ENCODE results near the gene ZNF175. TPM values are rescaled to one million over a fixed set of nuclear protein-coding genes. Genes with fewer than 3 reads are reported as not detected.

Gene ZNF175
- polyA plus RNA-seq, 3 donors: 0.39 to 2.4 (median 0.82) TPM

GRCh38 chr19:51549533-51550324 lies 21.4 kb upstream of the ZNF175 start:
- intact Hi-C loops (cut with micrococcal nuclease): loop anchor here (5.0 to 10.0 kb wide), 2 partner anchors 55 to 58 kb away; no protein-coding TSS in a partner anchor
- H3K27me3 Mint-ChIP-seq (ENCODE audit: low read depth in 3 of 3): peaks cover 47 to 71% (median 61%) of the 10 kb centered on the region in 3 donors
- Histone ChIP-seq H3K4me2 (replicated peaks; ENCODE audit: extremely low read depth, low read length, poor library complexity, severe bottlenecking) (no peak overlapping the region), H3K27me3 (ENCODE audit: control insufficient read depth in 2 of 2, insufficient read depth in 2 of 2, low read length in 2 of 2) (peaks cover 12 to 47% of the 10 kb centered on the region in 2 donors), H3K79me2 (ENCODE audit: insufficient read depth, low read length) (no peaks in the 10 kb centered on the region), H3K4me3 (replicated peaks in 1 of 3; ENCODE audit: low read depth in 2 of 3, low read length in 3 of 3) (no peak overlapping the region), H2AFZ (ENCODE audit: insufficient read depth, low read depth, low read length, poor library complexity, severe bottlenecking) (no peak overlapping the region), H4K20me1 (ENCODE audit: insufficient read depth, low read length) (no peaks in the 10 kb centered on the region), H3K36me3 (replicated peaks in 1 of 2; ENCODE audit: control insufficient read depth in 1 of 2, insufficient read depth in 2 of 2, low read length in 2 of 2) (no peaks in the 10 kb centered on the region), H3K9ac (ENCODE audit: insufficient read depth, low read length, poor library complexity, severe bottlenecking) (no peak overlapping the region), H3K27ac (ENCODE audit: low read depth in 1 of 2, low read length in 2 of 2) (no peak overlapping the region), H3K4me1 (ENCODE audit: control insufficient read depth in 1 of 2, insufficient read depth in 2 of 2, low read length in 2 of 2) (peaks cover 63 to 74% of the 10 kb centered on the region in 2 donors), H3K9me3 (replicated peaks in 1 of 2; ENCODE audit: control insufficient read depth in 1 of 2, insufficient read depth in 1 of 2, low read length in 2 of 2) (no peaks in the 10 kb centered on the region)
- TF ChIP-seq CTCF (IDR thresholded peaks at IDR 0.05): no peak
- no peak overlapping the region for H3K27ac Mint-ChIP-seq
- 82% methylated on average over 8 of the region's 8 CpGs for WGBS (ENCODE audit: insufficient coverage)
- peaks cover 0 to 13% of the 10 kb centered on the region in 2 donors for H3K36me3 Mint-ChIP-seq
- peak overlapping the region in 1 of 2 donors; percentile 48 for H3K4me3 Mint-ChIP-seq
- DNase-seq: no peak
- peaks cover 0 to 2% (median 0%) of the 10 kb centered on the region in 7 donors for H3K9me3 Mint-ChIP-seq
- H3K4me1 Mint-ChIP-seq: peaks cover 77% of the 10 kb centered on the region

- peak overlapping the region; percentile 56 to 79 for H3K4me3 Mint-ChIP-seq
- no peak for TF ChIP-seq CTCF (IDR thresholded peaks at IDR 0.05)
- peak overlapping the region in 1 of 7 donors; percentile 70 for H3K27ac Mint-ChIP-seq
- Histone ChIP-seq H4K20me1 (ENCODE audit: insufficient read depth, low read length) (no peaks in the 10 kb centered on the region), H3K27ac (ENCODE audit: low read depth in 1 of 2, low read length in 2 of 2) (no peak overlapping the region), H3K9ac (ENCODE audit: insufficient read depth, low read length, poor library complexity, severe bottlenecking) (no peak overlapping the region), H3K4me3 (replicated peaks in 1 of 3; ENCODE audit: low read depth in 2 of 3, low read length in 3 of 3) (peak overlapping the region in 1 of 3 experiments; percentile 43), H3K79me2 (ENCODE audit: insufficient read depth, low read length) (no peaks in the 10 kb centered on the region), H3K27me3 (ENCODE audit: control insufficient read depth in 2 of 2, insufficient read depth in 2 of 2, low read length in 2 of 2) (peaks cover 13 to 40% of the 10 kb centered on the region in 2 donors), H3K4me1 (ENCODE audit: control insufficient read depth in 1 of 2, insufficient read depth in 2 of 2, low read length in 2 of 2) (peaks cover 58 to 68% of the 10 kb centered on the region in 2 donors), H2AFZ (ENCODE audit: insufficient read depth, low read depth, low read length, poor library complexity, severe bottlenecking) (no peak overlapping the region), H3K9me3 (replicated peaks in 1 of 2; ENCODE audit: control insufficient read depth in 1 of 2, insufficient read depth in 1 of 2, low read length in 2 of 2) (no peaks in the 10 kb centered on the region), H3K36me3 (replicated peaks in 1 of 2; ENCODE audit: control insufficient read depth in 1 of 2, insufficient read depth in 2 of 2, low read length in 2 of 2) (no peaks in the 10 kb centered on the region), H3K4me2 (replicated peaks; ENCODE audit: extremely low read depth, low read length, poor library complexity, severe bottlenecking) (peak overlapping the region; percentile 63)
- intact Hi-C loops (cut with micrococcal nuclease): loop anchor here (5.0 to 10.0 kb wide), 2 partner anchors 54 to 56 kb away; no protein-coding TSS in a partner anchor
- no peak for DNase-seq
- peaks cover 0 to 2% (median 0%) of the 10 kb centered on the region in 7 donors for H3K9me3 Mint-ChIP-seq
- H3K4me1 Mint-ChIP-seq: peaks cover 68% of the 10 kb centered on the region
- H3K36me3 Mint-ChIP-seq: peaks cover 0 to 13% of the 10 kb centered on the region in 2 donors
- peaks cover 41 to 63% (median 51%) of the 10 kb centered on the region in 3 donors for H3K27me3 Mint-ChIP-seq (ENCODE audit: low read depth in 3 of 3)
- 81% methylated on average over 13 of the region's 20 CpGs for WGBS (ENCODE audit: insufficient coverage)
These were observed 20.0 kb upstream of the ZNF175 start for GRCh38 chr19:51550848-51551672.
